A673 (cell line): ENCODE data around the gene MTF1.

Source experiments
- EZH2 ChIP-seq: fragments of 200-600 bp; sonication (generic); IDR thresholded peaks from 2 replicates; pipeline ENCODE4 v1.6.1; 2017; ENCODE audit warnings: borderline replicate concordance, low read depth, mild to moderate bottlenecking, mixed read lengths, antibody characterized with exemption, low read length; ENCODE audit not compliant: poor library complexity, severe bottlenecking
- TF ChIP-seq, protein P1 (sequence below): fragments of 300-800, 200-600 bp; sonication (generic); conservative IDR thresholded peaks from 2 replicates; pipeline ENCODE4 v1.5.1; 2017; ENCODE audit warnings: low read depth, mild to moderate bottlenecking, antibody characterized with exemption, low read length, moderate library complexity, mixed read lengths

DNA sequence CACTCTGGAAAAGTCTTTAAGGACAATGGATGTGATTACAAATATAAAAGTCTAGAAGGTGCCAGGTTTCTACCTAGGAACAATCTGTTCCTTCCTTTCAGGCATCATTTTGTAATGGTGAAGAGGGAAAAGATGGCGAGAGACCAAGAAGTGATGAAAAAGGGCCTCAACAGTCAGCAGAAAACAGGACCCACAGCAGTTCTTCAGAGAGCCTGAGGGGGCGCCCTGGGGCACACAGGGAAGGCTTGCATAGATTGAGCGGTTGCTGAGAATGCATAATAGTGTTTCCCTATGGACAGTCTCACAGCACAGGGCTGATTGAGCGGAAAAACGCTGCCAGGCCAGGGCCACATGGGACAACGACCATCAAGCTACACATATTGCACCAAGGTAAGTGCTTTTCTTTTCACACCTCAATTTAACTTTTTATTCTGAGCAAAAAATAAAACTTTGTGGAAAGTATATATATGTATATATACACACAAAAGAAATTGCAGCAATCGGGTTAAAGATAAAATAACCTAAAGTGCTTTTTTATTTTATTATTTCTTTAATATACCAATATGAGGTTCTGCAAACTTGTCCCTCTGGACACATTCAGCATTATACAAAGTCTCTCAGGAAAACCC, 48.3 kb downstream of the MTF1 start:
- TF ChIP-seq, protein P1, sequence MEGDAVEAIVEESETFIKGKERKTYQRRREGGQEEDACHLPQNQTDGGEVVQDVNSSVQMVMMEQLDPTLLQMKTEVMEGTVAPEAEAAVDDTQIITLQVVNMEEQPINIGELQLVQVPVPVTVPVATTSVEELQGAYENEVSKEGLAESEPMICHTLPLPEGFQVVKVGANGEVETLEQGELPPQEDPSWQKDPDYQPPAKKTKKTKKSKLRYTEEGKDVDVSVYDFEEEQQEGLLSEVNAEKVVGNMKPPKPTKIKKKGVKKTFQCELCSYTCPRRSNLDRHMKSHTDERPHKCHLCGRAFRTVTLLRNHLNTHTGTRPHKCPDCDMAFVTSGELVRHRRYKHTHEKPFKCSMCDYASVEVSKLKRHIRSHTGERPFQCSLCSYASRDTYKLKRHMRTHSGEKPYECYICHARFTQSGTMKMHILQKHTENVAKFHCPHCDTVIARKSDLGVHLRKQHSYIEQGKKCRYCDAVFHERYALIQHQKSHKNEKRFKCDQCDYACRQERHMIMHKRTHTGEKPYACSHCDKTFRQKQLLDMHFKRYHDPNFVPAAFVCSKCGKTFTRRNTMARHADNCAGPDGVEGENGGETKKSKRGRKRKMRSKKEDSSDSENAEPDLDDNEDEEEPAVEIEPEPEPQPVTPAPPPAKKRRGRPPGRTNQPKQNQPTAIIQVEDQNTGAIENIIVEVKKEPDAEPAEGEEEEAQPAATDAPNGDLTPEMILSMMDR = peak; percentile 94
- TF ChIP-seq EZH2 = no peak
